Loucy (cell line): Measurements from ENCODE around the gene ELMO1.

Experiments used
- H2AFZ ChIP-seq: fragments of 200-600 bp; sonication (generic); 2 replicates; pipeline ENCODE4 v1.6.0; 2016; ENCODE audit warnings: antibody characterized with exemption, mild to moderate bottlenecking, low read length, moderate library complexity
- H3F3A ChIP-seq: fragments of 200-600 bp; 2 replicates; pipeline ENCODE4 v1.6.0; 2016; ENCODE audit warnings: antibody characterized with exemption, low read depth, mild to moderate bottlenecking
- H3K27me3 ChIP-seq: fragments of 200-600 bp; sonication (generic); 2 replicates; pipeline ENCODE4 v1.6.1; 2014; ENCODE audit warnings: low read length, mild to moderate bottlenecking; ENCODE audit not compliant: insufficient read depth, poor library complexity, severe bottlenecking
- H3K36me3 ChIP-seq: fragments of 200-600 bp; sonication (generic); 2 replicates; pipeline ENCODE4 v1.6.1; 2016; ENCODE audit warnings: low read length; ENCODE audit not compliant: insufficient read depth
- H3K4me1 ChIP-seq: fragments of 200-600 bp; sonication (generic); 2 replicates; pipeline ENCODE4 v1.5.1; 2014; ENCODE audit warnings: low read length, mild to moderate bottlenecking; ENCODE audit not compliant: insufficient read depth, poor library complexity, severe bottlenecking
- H3K4me2 ChIP-seq: fragments of 200-600 bp; sonication (generic); 2 replicates; pipeline ENCODE4 v1.6.0; 2014; ENCODE audit warnings: antibody characterized with exemption, low read length, low read depth, mild to moderate bottlenecking; ENCODE audit not compliant: poor library complexity, severe bottlenecking
- H3K4me3 ChIP-seq: fragments of 200-600 bp; sonication (generic); 2 replicates; pipeline ENCODE4 v1.5.1; 2014; ENCODE audit warnings: low read length, mild to moderate bottlenecking, mixed read lengths; ENCODE audit not compliant: poor library complexity, severe bottlenecking
- H3K79me2 ChIP-seq: fragments of 200-600 bp; sonication (generic); 2 replicates; pipeline ENCODE4 v1.6.1; 2014; ENCODE audit warnings: low read length; ENCODE audit not compliant: insufficient read depth
- H3K9ac ChIP-seq: fragments of 200-600 bp; sonication (generic); 2 replicates; pipeline ENCODE4 v1.6.0; 2014; ENCODE audit warnings: mild to moderate bottlenecking, low read depth, low read length, moderate library complexity; ENCODE audit not compliant: poor library complexity, severe bottlenecking
- H3K9me2 ChIP-seq: fragments of 200-600 bp; sonication (generic); replicated peaks from 2 replicates; pipeline ENCODE4 v1.6.1; 2016; ENCODE audit warnings: low read depth, low read length, mixed read lengths
- H3K9me3 ChIP-seq: fragments of 200-600 bp; sonication (generic); 2 replicates; pipeline ENCODE4 v1.6.1; 2014; ENCODE audit warnings: mild to moderate bottlenecking, antibody characterized with exemption, low read length, low read depth; ENCODE audit not compliant: insufficient read depth
- H4K20me1 ChIP-seq: fragments of 200-600 bp; sonication (generic); 2 replicates; pipeline ENCODE4 v1.6.0; 2014; ENCODE audit warnings: antibody characterized with exemption, low read length, mild to moderate bottlenecking; ENCODE audit not compliant: insufficient read depth, poor library complexity, severe bottlenecking
- CTCF ChIP-seq: fragments of 200-600 bp; sonication (generic); conservative IDR thresholded peaks from 2 replicates; pipeline ENCODE4 v1.5.1; 2014; ENCODE audit warnings: mild to moderate bottlenecking, antibody characterized with exemption, low read length
- EZH2phosphoT487 ChIP-seq: fragments of 200-600 bp; IDR thresholded peaks from 2 replicates; pipeline ENCODE4 v1.6.1; 2018; ENCODE audit warnings: antibody characterized with exemption, mild to moderate bottlenecking, moderate library complexity, borderline replicate concordance

ELMO1 gene

DNA sequence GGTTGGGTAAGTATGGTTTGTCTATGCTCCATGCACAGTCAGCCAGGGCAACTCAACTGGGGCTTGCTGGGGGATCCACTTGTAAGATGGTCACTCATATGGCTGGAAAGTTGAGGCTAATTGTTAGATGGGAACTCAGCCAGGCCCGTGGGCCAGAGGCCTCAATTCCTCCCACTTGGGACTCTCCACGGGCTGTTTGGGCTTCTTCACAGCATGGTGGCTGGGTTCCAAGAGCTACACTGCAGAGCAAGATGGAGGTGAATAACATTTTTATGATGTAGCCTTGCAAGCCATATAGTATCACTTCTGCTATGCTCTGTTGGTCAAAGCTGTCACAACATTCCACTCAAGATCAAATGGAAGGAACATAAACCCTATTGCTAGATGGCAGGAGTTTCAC, 39.2 kb downstream of the ELMO1 start:
- Histone ChIP-seq H3K9ac (no peak overlapping the region), H3F3A (no peaks in the 10 kb centered on the region), H3K4me1 (peaks cover 23% of the 10 kb centered on the region), H3K9me2 (no peaks in the 10 kb centered on the region), H3K27me3 (no peaks in the 10 kb centered on the region), H3K4me2 (no peak overlapping the region), H2AFZ (no peak overlapping the region), H3K4me3 (no peak overlapping the region), H3K79me2 (peaks cover 14% of the 10 kb centered on the region; the same call in 1 of the 2 replicates), H4K20me1 (no peaks in the 10 kb centered on the region), H3K36me3 (0 out of 2 replicates have a peak, but pooled peaks cover 2% of the 10 kb centered on the region), H3K9me3 (no peaks in the 10 kb centered on the region)
- TF ChIP-seq CTCF (no peak), EZH2phosphoT487 (no peak)

DNA sequence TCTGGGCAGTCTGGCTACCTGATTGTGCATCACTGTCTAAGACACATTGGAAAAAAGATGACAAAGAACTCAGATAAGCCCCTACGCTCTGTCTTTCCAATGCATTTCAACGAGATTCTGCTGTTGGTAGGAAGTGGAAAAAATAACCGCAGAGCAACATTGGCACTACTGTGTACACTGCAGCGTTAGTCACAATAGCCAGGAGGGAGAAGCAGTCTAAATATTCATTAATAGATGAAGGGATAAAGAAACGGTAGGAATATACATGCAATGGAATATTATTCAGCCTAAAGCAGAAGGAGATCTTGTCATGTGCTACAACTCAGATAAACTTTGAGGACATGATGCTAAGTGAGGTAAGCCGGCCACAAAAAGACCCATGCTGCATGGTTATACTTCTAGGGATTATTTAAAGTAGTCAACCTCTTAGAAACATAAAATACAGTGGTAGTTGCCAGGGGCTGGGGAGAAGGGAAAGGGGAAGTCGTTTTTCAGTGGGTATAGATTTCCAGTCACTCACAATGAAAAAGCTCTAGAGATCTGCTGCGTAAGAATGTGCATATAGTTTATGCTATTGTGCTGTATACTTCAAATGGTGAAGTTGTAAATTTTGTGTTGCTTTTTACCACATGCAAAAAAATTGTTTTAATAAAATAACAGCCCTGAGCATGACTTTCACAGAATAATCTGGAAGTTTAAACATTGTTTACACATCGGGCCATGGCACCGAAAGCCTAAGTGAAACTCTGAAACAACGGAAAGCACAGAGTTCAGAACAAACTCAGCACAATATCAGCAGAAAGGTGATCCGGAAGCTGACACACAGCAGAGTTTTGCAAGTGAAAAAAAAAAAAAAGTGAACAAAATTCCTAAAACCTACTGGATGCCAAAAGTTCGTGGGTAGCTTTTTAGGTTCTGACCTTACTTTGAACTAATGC, 40.1 kb downstream of the ELMO1 start:
- Histone ChIP-seq H3K27me3 (no peaks in the 10 kb centered on the region), H3K79me2 (peaks cover 14% of the 10 kb centered on the region; the same call in 1 of the 2 replicates), H3K9me2 (no peaks in the 10 kb centered on the region), H3K4me3 (no peak overlapping the region), H3F3A (no peaks in the 10 kb centered on the region), H3K4me2 (no peak overlapping the region), H2AFZ (no peak overlapping the region), H3K9ac (no peak overlapping the region), H3K4me1 (peaks cover 23% of the 10 kb centered on the region), H3K36me3 (0 out of 2 replicates have a peak, but pooled peaks cover 2% of the 10 kb centered on the region), H4K20me1 (no peaks in the 10 kb centered on the region), H3K9me3 (no peaks in the 10 kb centered on the region)
- no peak for TF ChIP-seq CTCF
- no peak for TF ChIP-seq EZH2phosphoT487

GRCh38 chr7:37405603-37406122, 43.0 kb downstream of the ELMO1 start:
- Histone ChIP-seq H3K79me2 (peaks cover 9% of the 10 kb centered on the region; the same call in 1 of the 2 replicates), H2AFZ (no peak overlapping the region), H3F3A (no peaks in the 10 kb centered on the region), H3K27me3 (no peaks in the 10 kb centered on the region), H3K9me3 (no peaks in the 10 kb centered on the region), H3K4me2 (no peak overlapping the region), H3K9ac (no peak overlapping the region), H3K9me2 (no peaks in the 10 kb centered on the region), H3K36me3 (no peaks in the 10 kb centered on the region), H3K4me1 (peaks cover 17% of the 10 kb centered on the region), H4K20me1 (no peaks in the 10 kb centered on the region), H3K4me3 (no peak overlapping the region)
- TF ChIP-seq CTCF (no peak), EZH2phosphoT487 (no peak)
